ENCODE measurements around the gene LGMN.

The LGMN gene

DNA sequence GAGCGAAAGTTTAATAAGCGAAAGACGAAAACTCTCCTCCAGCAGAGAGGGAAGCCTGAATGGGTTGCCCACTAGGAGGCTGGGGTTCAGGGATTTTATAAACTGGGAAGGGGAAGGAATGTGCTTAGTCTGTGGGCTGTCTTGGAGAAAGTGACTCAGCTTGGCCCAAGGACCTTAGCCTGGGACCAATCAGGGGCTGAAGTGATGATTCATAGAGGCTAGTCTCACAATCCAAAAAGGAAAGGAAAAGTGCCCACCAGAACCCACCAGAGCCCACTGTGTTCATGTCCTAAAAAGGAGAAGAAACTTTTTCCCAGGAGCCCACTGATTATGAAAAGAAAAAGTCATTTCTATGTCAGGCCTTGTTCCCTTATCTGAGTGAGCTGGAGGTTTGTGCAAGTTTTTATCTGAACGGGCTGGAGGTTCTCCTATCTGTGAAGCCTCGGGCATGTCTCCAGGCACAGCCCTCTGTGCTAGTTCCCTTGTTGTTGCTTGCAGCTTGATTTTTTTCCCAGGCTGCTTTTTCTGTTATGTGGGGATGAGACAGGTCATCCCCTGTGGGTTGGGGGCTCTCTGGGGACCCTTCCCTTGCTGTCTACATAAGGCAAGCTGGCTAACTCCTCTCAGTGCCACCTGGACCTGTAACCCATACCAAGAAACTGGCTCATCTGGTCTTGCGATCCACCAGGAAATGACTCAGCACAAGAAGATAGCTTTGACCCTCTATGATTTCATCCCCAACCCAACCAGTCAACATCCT is 37.4 kb upstream of the LGMN start:
- TF ChIP-seq, protein P1, sequence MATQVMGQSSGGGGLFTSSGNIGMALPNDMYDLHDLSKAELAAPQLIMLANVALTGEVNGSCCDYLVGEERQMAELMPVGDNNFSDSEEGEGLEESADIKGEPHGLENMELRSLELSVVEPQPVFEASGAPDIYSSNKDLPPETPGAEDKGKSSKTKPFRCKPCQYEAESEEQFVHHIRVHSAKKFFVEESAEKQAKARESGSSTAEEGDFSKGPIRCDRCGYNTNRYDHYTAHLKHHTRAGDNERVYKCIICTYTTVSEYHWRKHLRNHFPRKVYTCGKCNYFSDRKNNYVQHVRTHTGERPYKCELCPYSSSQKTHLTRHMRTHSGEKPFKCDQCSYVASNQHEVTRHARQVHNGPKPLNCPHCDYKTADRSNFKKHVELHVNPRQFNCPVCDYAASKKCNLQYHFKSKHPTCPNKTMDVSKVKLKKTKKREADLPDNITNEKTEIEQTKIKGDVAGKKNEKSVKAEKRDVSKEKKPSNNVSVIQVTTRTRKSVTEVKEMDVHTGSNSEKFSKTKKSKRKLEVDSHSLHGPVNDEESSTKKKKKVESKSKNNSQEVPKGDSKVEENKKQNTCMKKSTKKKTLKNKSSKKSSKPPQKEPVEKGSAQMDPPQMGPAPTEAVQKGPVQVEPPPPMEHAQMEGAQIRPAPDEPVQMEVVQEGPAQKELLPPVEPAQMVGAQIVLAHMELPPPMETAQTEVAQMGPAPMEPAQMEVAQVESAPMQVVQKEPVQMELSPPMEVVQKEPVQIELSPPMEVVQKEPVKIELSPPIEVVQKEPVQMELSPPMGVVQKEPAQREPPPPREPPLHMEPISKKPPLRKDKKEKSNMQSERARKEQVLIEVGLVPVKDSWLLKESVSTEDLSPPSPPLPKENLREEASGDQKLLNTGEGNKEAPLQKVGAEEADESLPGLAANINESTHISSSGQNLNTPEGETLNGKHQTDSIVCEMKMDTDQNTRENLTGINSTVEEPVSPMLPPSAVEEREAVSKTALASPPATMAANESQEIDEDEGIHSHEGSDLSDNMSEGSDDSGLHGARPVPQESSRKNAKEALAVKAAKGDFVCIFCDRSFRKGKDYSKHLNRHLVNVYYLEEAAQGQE (IDR thresholded peaks at IDR 0.05; ENCODE audit: insufficient read depth in 1 of 2, low read depth in 2 of 2, low read length in 2 of 2) = no peak
- TF ChIP-seq FOXP2 (optimal IDR thresholded peaks at IDR 0.05; ENCODE audit: borderline replicate concordance, extremely low read depth, extremely low read length, insufficient read depth) (no peak), TAF1 (IDR thresholded peaks at IDR 0.05; ENCODE audit: borderline replicate concordance, insufficient read depth, low read length) (no peak), POLR2AphosphoS5 (IDR thresholded peaks at IDR 0.05; ENCODE audit: low read depth, low read length) (no peak), SIN3A (IDR thresholded peaks at IDR 0.05; ENCODE audit: borderline replicate concordance, insufficient read depth, low read length) (no peak)

DNA sequence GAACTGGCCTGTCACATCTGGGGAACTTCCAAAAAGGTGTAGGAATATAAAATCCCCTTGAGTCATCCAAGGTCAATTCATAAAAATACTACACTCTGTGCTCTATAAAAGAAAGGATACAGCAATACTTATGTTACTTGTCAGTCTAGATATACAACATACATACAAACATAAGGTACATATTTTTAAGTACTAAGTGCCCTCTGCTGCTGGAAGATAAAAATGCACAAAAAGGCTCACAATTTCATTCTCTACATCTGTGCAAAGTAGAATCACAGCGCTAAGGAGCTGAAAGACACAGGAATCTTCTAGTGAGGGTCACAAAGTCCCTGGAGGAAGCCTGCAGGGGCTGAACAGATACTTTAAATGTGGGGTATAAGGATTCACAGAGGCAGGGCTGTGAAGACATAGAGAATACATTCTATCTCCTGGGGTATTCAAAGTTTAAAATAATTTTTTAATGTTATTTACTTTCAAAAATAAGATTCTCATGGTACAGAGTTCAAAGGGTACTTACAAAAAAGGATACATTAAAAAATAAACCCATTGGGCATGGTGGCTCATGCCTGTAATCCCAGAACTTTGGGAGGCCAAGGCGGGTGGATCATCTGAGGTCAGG is 35.5 kb upstream of the LGMN start:
- TF ChIP-seq SIN3A (IDR thresholded peaks at IDR 0.05; ENCODE audit: borderline replicate concordance, insufficient read depth, low read length) (no peak), FOXP2 (optimal IDR thresholded peaks at IDR 0.05; ENCODE audit: borderline replicate concordance, extremely low read depth, extremely low read length, insufficient read depth) (no peak)
- TF ChIP-seq, protein P1 (IDR thresholded peaks at IDR 0.05; ENCODE audit: insufficient read depth in 1 of 2, low read depth in 2 of 2, low read length in 2 of 2) = no peak

DNA sequence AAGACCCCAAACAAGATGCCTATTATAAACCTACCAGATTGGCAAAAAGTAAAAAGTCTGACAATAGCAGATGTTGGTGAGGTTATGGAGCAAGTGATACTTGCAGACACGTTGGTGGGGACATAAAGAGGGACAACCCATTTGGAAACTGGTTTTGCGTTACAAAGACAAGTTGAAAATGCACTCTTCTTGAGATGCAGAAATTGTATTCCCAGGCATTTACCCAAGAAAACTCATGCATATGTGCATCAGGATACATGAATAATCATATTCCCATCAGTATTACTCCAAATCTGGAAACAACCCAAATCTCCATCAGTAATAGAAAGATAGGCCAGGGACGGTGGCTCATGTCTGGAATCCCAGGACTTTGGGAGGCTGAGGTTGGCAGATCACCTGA is 32.9 kb upstream of the LGMN start:
- TF ChIP-seq TAF1 (IDR thresholded peaks at IDR 0.05; ENCODE audit: borderline replicate concordance, insufficient read depth, low read length) (no peak), POLR2AphosphoS5 (IDR thresholded peaks at IDR 0.05; ENCODE audit: low read depth, low read length) (no peak), FOXP2 (optimal IDR thresholded peaks at IDR 0.05; ENCODE audit: borderline replicate concordance, extremely low read depth, extremely low read length, insufficient read depth) (no peak), SIN3A (IDR thresholded peaks at IDR 0.05; ENCODE audit: borderline replicate concordance, insufficient read depth, low read length) (no peak)
- TF ChIP-seq, protein P1 (IDR thresholded peaks at IDR 0.05; ENCODE audit: insufficient read depth in 1 of 2, low read depth in 2 of 2, low read length in 2 of 2) = no peak

DNA sequence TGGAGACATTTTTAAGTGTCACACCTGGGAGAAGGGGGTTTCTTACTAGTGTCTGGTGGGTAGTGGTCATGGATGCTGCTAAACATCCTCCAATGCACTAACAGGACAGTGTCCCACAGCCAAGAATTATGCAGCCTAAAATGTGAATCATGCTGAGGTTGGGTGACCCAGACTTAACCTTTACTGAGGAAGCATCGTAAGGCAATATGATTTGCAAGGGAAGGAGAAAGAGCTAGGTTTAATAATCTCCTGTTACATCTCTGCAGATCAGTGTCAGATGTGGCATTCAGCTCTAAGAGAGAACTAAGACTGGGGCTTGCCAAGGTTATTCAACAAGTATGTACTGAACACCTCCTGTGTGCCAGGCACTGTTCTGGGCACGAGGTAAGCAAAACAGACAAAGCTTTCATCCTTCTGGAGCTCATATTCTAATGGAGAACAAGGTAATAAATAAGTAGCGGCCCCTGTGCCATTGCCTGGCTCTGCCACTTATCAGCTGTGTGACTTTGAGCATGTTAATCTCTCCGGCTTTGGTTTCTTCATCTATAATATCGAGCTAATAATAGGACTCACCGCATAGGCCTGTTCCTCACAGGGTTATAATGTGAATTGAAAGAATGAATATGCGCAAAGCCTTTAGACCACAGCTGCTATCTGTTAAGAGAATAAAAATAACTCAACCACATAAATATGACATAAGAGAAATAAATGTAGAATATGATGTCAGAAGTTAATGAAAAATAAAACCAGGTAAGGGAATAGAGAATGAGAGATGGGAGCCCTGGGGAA is 32.2 kb upstream of the LGMN start:
- TF ChIP-seq TAF1 (IDR thresholded peaks at IDR 0.05; ENCODE audit: borderline replicate concordance, insufficient read depth, low read length) = no peak
- TF ChIP-seq FOXP2 (optimal IDR thresholded peaks at IDR 0.05; ENCODE audit: borderline replicate concordance, extremely low read depth, extremely low read length, insufficient read depth) = no peak
- no peak for TF ChIP-seq POLR2AphosphoS5 (IDR thresholded peaks at IDR 0.05; ENCODE audit: low read depth, low read length)
- no peak for TF ChIP-seq SIN3A (IDR thresholded peaks at IDR 0.05; ENCODE audit: borderline replicate concordance, insufficient read depth, low read length)
- TF ChIP-seq, protein P1 (IDR thresholded peaks at IDR 0.05; ENCODE audit: insufficient read depth in 1 of 2, low read depth in 2 of 2, low read length in 2 of 2) = no peak

Measured in PFSK-1 (cell line).